Stimulated activated CD8-positive, alpha-beta memory T cell treated with anti-CD3 and anti-CD28 coated beads, Interleukin-7, amount 100 ng/mL, for 24 hours (primary cell): ENCODE results near the gene RIIAD1.
"Not testable (repeated sequence)": the region's sequence is repeated elsewhere in the genome, so short reads cannot be mapped to it uniquely, and the experiment has no call there.

ENCODE experiments used
- DNase-seq: peaks from one replicate; pipeline ENCODE4 v3.0.0-alpha.2; 2020; ENCODE audit warnings: low read depth

The RIIAD1 gene

GRCh38 chr1:151720974-151721787, at the start of gene RIIAD1:
RIIAD1 (plus strand) TSS chr1:151721522; CDS start chr1:151721537, 15 bp downstream.
- DNase-seq: no peak

- DNase-seq: no peak
Observed at GRCh38 chr1:151673407-151673806, 47.9 kb upstream of the RIIAD1 start.

- no peak for DNase-seq
Observed at GRCh38 chr1:151680391-151680790, 40.9 kb upstream of the RIIAD1 start.

DNA sequence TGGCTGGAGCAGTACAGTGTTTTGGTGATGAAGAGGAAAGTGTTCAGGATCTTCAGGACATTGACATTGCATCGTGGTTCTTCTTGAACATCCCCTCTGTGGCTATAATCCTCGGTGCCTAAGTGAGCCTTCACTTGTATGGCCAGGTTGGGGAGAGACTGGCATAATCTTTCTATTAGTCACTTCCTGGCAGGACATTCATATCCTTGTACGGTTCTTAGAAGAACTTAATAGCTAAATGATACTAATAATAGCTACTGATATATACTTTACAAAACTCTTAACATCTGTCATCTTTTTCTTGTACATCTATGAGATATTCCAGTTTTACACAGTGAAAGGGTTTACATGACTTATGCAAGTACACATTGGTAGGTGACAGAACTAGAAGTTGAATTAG, 40.5 kb upstream of the RIIAD1 start:
- no peak for DNase-seq

GRCh38 chr1:151681923-151682322, 39.4 kb upstream of the RIIAD1 start:
- DNase-seq: no peak

GRCh38 chr1:151682901-151683300, 38.4 kb upstream of the RIIAD1 start:
- not testable (repeated sequence) for DNase-seq

- no peak for DNase-seq
Observed at GRCh38 chr1:151684128-151684527, 37.2 kb upstream of the RIIAD1 start.

GRCh38 chr1:151686561-151686960, 34.8 kb upstream of the RIIAD1 start:
- DNase-seq: no peak

DNA sequence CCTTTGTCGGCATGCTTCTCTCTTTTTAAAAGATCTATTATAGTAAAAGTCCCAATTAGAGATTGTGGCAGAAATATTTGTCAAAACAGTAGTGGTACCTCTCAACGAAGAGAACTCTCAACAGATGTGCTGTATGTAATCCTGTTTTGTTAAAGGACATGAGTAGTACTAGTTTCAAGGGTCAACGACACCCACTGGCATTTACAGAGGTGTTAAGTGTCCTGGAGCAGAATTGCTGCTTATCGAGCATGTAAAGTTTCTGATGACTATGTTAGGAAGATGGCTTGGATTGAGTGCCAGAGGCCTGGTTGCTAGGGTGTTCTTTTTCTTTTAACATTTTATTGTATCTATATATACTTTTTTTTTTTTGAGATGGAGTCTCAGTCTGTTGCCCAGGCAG, 31.8 kb upstream of the RIIAD1 start:
- DNase-seq: no peak

- DNase-seq: no peak
Observed at GRCh38 chr1:151692226-151692625, 29.1 kb upstream of the RIIAD1 start.

DNA sequence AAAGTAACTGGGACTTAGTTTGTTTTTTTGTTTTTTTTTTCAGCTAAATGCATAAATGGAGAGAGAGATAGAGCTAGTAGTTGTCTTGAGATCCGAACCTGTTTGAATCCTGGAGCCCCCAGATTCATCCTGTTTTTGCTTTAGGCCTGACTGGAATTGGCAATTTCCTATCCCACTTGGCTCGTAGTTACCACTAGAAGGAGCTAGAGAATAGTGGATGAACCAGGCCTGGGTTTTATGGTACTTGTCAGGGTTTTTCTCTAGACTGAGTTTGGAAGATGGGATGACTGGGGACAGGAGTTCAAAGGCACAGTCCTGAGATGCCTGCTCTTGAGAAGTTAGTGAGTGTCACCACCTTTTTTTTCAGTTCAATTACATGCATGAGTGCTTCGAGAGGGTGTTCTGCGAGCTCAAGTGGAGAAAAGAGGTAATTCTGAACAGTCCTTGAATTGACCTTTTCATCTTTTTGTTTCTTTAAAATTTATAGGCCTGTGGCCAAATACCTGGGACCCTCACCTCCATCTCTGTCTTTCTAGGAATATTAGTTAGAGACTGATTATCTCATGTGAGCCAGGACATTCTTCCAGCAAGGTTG, 28.2 kb upstream of the RIIAD1 start:
- no peak for DNase-seq

DNA sequence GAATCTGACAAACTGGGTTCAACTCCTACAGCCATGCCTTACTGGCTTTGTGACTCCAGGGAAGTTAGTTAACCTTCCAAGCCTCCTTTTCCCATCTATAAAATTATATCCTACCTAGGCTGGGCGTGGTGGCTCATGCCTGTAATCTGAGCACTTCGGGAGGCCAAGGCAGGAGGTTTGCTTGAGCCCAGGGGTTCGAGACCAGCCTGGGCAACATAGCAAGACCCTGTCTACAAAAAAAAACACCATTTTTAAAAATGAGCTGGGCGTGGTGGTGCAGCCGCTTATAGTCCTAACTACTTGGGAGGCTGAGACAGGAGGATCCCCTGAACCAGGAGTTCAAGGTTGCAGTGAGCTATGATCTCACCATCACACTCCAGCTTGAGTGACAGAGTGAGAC, 19.8 kb upstream of the RIIAD1 start:
- DNase-seq: no peak

- no peak for DNase-seq
Observed at GRCh38 chr1:151702936-151703335, 18.4 kb upstream of the RIIAD1 start.

GRCh38 chr1:151703813-151704212, 17.5 kb upstream of the RIIAD1 start:
- DNase-seq: no peak

DNA sequence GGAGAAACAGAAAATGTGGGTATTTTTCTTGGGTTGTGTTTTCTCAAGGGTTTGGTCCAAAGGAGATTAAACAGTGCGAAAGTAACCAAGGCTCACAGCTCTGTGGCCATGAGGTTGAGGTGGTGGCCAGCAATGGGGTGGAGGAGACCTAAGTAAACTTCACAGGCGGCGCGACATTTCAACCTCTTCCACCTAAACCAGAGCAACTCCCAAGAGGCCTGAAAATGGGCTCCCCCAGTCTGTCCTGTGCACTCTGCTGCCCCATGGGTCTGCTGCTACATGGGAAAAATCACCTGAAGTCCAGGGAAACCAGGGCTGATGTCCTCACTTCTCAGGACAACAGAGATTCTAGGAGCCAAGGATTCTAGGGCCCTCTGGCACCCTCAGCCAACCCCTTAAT, 17.1 kb upstream of the RIIAD1 start:
- DNase-seq: no peak

GRCh38 chr1:151705146-151705545, 16.2 kb upstream of the RIIAD1 start:
- DNase-seq: no peak

GRCh38 chr1:151705753-151706463, 15.4 kb upstream of the RIIAD1 start:
- DNase-seq: no peak

- DNase-seq: no peak
Observed at GRCh38 chr1:151706464-151707415, 14.6 kb upstream of the RIIAD1 start.

DNA sequence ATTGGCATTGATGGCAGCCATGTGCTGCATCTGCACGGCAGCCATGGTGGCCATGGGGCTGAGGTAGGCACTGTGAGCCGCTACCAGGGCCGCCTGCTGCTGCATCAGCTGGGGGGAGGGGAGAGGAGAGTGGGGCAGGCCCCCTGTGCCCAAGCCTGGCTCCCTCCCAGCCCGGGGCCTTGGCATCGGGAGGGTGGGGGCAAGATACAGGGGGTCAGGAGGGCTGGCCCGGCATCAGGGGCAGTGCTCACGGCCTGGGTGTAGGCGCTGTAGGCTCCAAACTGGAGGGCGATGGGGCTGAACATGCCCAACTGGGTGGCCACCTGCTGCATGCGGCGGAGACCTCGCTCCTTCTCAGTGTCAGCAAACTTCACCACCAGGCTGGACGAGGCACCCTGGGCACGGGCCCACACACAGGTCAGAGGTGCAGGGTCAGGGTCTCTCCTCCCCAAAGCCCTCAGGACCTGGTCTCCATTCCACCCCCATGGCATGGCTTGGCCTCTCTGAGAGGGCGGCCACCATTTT, 13.7 kb upstream of the RIIAD1 start:
- DNase-seq: no peak

DNA sequence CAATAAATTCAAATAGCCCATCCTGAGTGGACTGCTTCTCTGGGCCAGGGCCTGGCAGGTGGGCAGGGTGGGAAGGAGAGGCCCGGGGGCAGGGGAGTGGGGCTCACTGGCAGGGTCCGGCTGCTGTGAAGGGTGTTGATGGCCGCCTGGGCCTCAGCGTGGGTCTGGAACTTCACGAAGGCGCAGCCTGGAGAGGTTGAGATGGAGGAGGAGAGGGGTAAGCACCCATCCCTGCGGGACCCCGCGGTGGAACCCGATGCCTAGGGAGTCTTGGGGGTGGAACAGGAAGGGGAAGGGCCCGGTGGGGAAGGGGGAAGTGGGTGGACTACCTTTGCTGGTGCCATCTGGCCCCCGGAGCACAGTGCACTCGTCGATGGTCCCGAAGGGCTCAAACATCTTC, 12.4 kb upstream of the RIIAD1 start:
- DNase-seq: no peak

- DNase-seq: no peak
Observed at GRCh38 chr1:151710187-151710840, 11.0 kb upstream of the RIIAD1 start.
